Esophagus squamous epithelium (tissue), 5 donors: ENCODE measurements around the gene IFNGR2. TPM values are rescaled to one million over a fixed set of nuclear protein-coding genes. Genes with fewer than 3 reads are reported as not detected.
"Not testable (repeated sequence)": the region's sequence is repeated elsewhere in the genome, so short reads cannot be mapped to it uniquely, and the experiment has no call there.

Experiments used
- DNase-seq: peaks from one replicate; lab custom pipeline; 2025; lab: John Stamatoyannopoulos, UW
- H3K27ac ChIP-seq, 4 donors: fragments of 200-600 bp; sonication (generic); one replicate each; pipeline ENCODE4 v1.5.1; 2016 to 2019; ENCODE audit warnings: mild to moderate bottlenecking in 1 of 4
- H3K27me3 ChIP-seq, 4 donors: fragments of 200-600 bp; sonication (generic); 1 replicate in 3 of 4; 2 replicates in 1 of 4; pipeline versions ENCODE4 v1.5.1 to v1.6.0; 2017 to 2021; ENCODE audit warnings: antibody characterized with exemption in 1 of 4
- H3K36me3 ChIP-seq, 3 donors: fragments of 200-600 bp; sonication (generic); one replicate each; pipeline ENCODE4 v1.5.1; 2016 to 2019
- H3K4me1 ChIP-seq, 3 donors: fragments of 200-600 bp; sonication (generic); one replicate each; pipeline ENCODE4 v1.5.1; 2017 to 2019
- H3K4me3 ChIP-seq, 4 donors: fragments of 200-600 bp; sonication (generic); 1 replicate in 3 of 4; 2 replicates in 1 of 4; pipeline ENCODE4 v1.5.1; 2016 to 2019; ENCODE audit warnings: mild to moderate bottlenecking in 2 of 4, moderate library complexity in 1 of 4
- H3K9me3 ChIP-seq, 3 donors: fragments of 200-600 bp; sonication (generic); one replicate each; pipeline ENCODE4 v1.5.1; 2016 to 2019
- CTCF ChIP-seq, 6 experiments: fragments of 450-650 bp in 4 of 6; fragments of 200-600 bp in 2 of 6; sonication (generic) in 2 of 6; IDR thresholded peaks; one replicate each; pipeline ENCODE4 v1.5.1; 2016 to 2019; ENCODE audit warnings: antibody characterized with exemption in 6 of 6, mild to moderate bottlenecking in 4 of 6, moderate library complexity in 4 of 6
- POLR2A ChIP-seq, 4 donors: fragments of 450-650 bp; IDR thresholded peaks; one replicate each; pipeline ENCODE4 v1.6.1; 2017; ENCODE audit warnings: antibody characterized with exemption in 4 of 4, mild to moderate bottlenecking in 4 of 4, moderate library complexity in 3 of 4
- WGBS, 2 donors: methylation state at CpG; one replicate each; pipeline ENCODE4 v1.1.5; 2018; 5-methylcytosine and 5-hydroxymethylcytosine counted together
- intact Hi-C: fragments of 100-400 bp; cut with DNase I; formaldehyde crosslinking; loops from one replicate; pipeline ENCODE4 v1.15.0; 2022
- total RNA-seq, 4 donors: library from RNA; depleted of rRNA; stranded (reverse); fragments of >200 nt; gene quantifications; one replicate each; pipeline ENCODE4 v1.1.0, GENCODE V29; 2016
- donor health status: DM: yes; HTN: yes; CAD: no.

Gene IFNGR2
- total RNA-seq, 4 donors from 2014 or later: 43.0 to 65.6 (median 61.1) TPM

- Histone ChIP-seq H3K4me1 (no peaks in the 10 kb centered on the region), H3K27ac (no peak overlapping the region), H3K9me3 (no peaks in the 10 kb centered on the region), H3K36me3 (peaks cover 5 to 91% (median 13%) of the 10 kb centered on the region in 3 donors), H3K27me3 (no peaks in the 10 kb centered on the region), H3K4me3 (no peak overlapping the region)
- TF ChIP-seq CTCF (IDR thresholded peaks at IDR 0.05) (no peak), POLR2A (IDR thresholded peaks at IDR 0.05) (no peak)
- intact Hi-C loops: no loop called here
- 89 to 92% methylated on average over 3 of the region's 3 CpGs for WGBS, 2 donors
- DNase-seq: no peak
These were observed 49.1 kb downstream of the IFNGR2 start for GRCh38 chr21:33452362-33452761.

- H3K4me1 ChIP-seq: no peaks in the 10 kb centered on the region
- no peak for TF ChIP-seq CTCF (IDR thresholded peaks at IDR 0.05)
- TF ChIP-seq POLR2A (IDR thresholded peaks at IDR 0.05): no peak
- no peak for DNase-seq
- H3K36me3 ChIP-seq: peaks cover 0 to 99% (median 8%) of the 10 kb centered on the region in 3 donors
- WGBS, 2 donors: 68 to 79% methylated on average over 6 of the region's 6 CpGs
- no peaks in the 10 kb centered on the region for H3K9me3 ChIP-seq
- H3K27ac ChIP-seq: no peak overlapping the region
- no peak overlapping the region for H3K4me3 ChIP-seq
- no peaks in the 10 kb centered on the region for H3K27me3 ChIP-seq
- intact Hi-C loops: no loop called here
These were observed 52.7 kb downstream of the IFNGR2 start for GRCh38 chr21:33455686-33456446.

- H3K4me3 ChIP-seq: no peak overlapping the region
- no peaks in the 10 kb centered on the region for H3K9me3 ChIP-seq
- 77 to 100% methylated on average over 3 of the region's 3 CpGs for WGBS, 2 donors
- intact Hi-C loops: no loop called here
- no peaks in the 10 kb centered on the region for H3K4me1 ChIP-seq
- peaks cover 0 to 90% (median 8%) of the 10 kb centered on the region in 3 donors for H3K36me3 ChIP-seq
- DNase-seq: no peak
- no peak overlapping the region for H3K27ac ChIP-seq
- no peaks in the 10 kb centered on the region for H3K27me3 ChIP-seq
- no peak for TF ChIP-seq CTCF (IDR thresholded peaks at IDR 0.05)
- TF ChIP-seq POLR2A (IDR thresholded peaks at IDR 0.05): no peak
These were observed 55.6 kb downstream of the IFNGR2 start for GRCh38 chr21:33458861-33459260.

- peaks cover 0 to 84% (median 7%) of the 10 kb centered on the region in 3 donors for H3K36me3 ChIP-seq
- 95 to 97% methylated on average over 5 of the region's 5 CpGs for WGBS, 2 donors
- no peak for DNase-seq
- H3K27ac ChIP-seq: no peak overlapping the region
- no peak overlapping the region for H3K4me3 ChIP-seq
- intact Hi-C loops: no loop called here
- H3K27me3 ChIP-seq: no peaks in the 10 kb centered on the region
- TF ChIP-seq POLR2A (IDR thresholded peaks at IDR 0.05): no peak
- no peak for TF ChIP-seq CTCF (IDR thresholded peaks at IDR 0.05)
- H3K4me1 ChIP-seq: no peaks in the 10 kb centered on the region
- H3K9me3 ChIP-seq: no peaks in the 10 kb centered on the region
These were observed 58.5 kb downstream of the IFNGR2 start for GRCh38 chr21:33461538-33462250.

- DNase-seq, H3K4me1 ChIP-seq, H3K27me3 ChIP-seq, H3K9me3 ChIP-seq, H3K4me3 ChIP-seq, H3K27ac ChIP-seq, intact Hi-C loops: not testable (repeated sequence)
- 78 to 81% methylated on average over 4 of the region's 4 CpGs for WGBS, 2 donors
- peaks cover 0 to 28% (median 0%) of the 10 kb centered on the region in 3 donors for H3K36me3 ChIP-seq
These were observed 66.0 kb downstream of the IFNGR2 start for GRCh38 chr21:33469183-33469582.
